ENCODE results near the gene SLC44A2.
A peak's percentile ranks its signal among the peaks of the same experiment; 100 is the strongest.

SLC44A2 gene

GRCh38 chr19:10691883-10692282 is 66.5 kb downstream of the SLC44A2 start:
- peaks cover 48 to 100% (median 97%) of the 10 kb centered on the region in 11 experiments; a peak in 21 of 22 replicates for H4K20me1 ChIP-seq
- no peak overlapping the region for H3K4me2 ChIP-seq
- H3K36me3 ChIP-seq = peaks cover 57 to 67% (median 65%) of the 10 kb centered on the region in 11 experiments
- no peak overlapping the region for H3K9ac ChIP-seq
- H3K27ac ChIP-seq = peak overlapping the region in 1 of 11 experiments; percentile 7; a peak in 1 of 22 replicates
- H3K4me3 ChIP-seq = no peak overlapping the region
- no peak for TF ChIP-seq Cebpa-rat (IDR thresholded peaks at IDR 0.05)
- no peaks in the 10 kb centered on the region for H3K27me3 ChIP-seq
- H3K9me3 ChIP-seq (replicated peaks in 1 of 11) = no peaks in the 10 kb centered on the region
- peaks cover 15 to 51% (median 35%) of the 10 kb centered on the region in 10 experiments for H3K4me1 ChIP-seq

GRCh38 chr19:10692673-10693264 is 67.4 kb downstream of the SLC44A2 start:
- H3K27ac ChIP-seq = no peak overlapping the region
- H3K27me3 ChIP-seq = no peaks in the 10 kb centered on the region
- H3K9ac ChIP-seq = no peak overlapping the region
- no peak for TF ChIP-seq Cebpa-rat (IDR thresholded peaks at IDR 0.05)
- no peak overlapping the region for H3K4me3 ChIP-seq
- no peak overlapping the region for H3K4me2 ChIP-seq
- no peaks in the 10 kb centered on the region for H3K9me3 ChIP-seq (replicated peaks in 1 of 11)
- H4K20me1 ChIP-seq = peaks cover 48 to 97% (median 89%) of the 10 kb centered on the region in 11 experiments; a peak in 21 of 22 replicates
- peaks cover 15 to 51% (median 35%) of the 10 kb centered on the region in 10 experiments for H3K4me1 ChIP-seq
- peaks cover 48 to 58% (median 56%) of the 10 kb centered on the region in 11 experiments for H3K36me3 ChIP-seq
